Measurements from ENCODE around the gene PHF14. TPM values are rescaled to one million over a fixed set of nuclear protein-coding genes. Genes with fewer than 3 reads are reported as not detected.
A peak's percentile ranks its signal among the peaks of the same experiment; 100 is the strongest.
"Not testable (repeated sequence)": the region's sequence is repeated elsewhere in the genome, so short reads cannot be mapped to it uniquely, and the experiment has no call there.

PHF14 gene
- total RNA-seq: 10 to 100 TPM; 52.0 to 53.1 TPM
- 53.4 TPM for polyA plus RNA-seq (2013, experiment 1 of 2)
- polyA plus RNA-seq (2013, experiment 2 of 2): 56.7 TPM
- long read RNA-seq, experiment 1, partial matches to known transcripts: 3 of 15 reads
- long read RNA-seq, experiment 1, other reads (novel, unspliced or antisense): 11 of 15 reads
- long read RNA-seq, experiment 2, full-length matches to known transcripts: 34 of 59 reads
- long read RNA-seq, experiment 2, partial matches to known transcripts: 8 of 59 reads
- long read RNA-seq, experiment 2, other reads (novel, unspliced or antisense): 17 of 59 reads
- long read RNA-seq, experiment 3, partial matches to known transcripts: 12 of 15 reads
- long read RNA-seq, experiment 3, other reads (novel, unspliced or antisense): 1 of 15 reads
- long read RNA-seq, experiment 4, partial matches to known transcripts: 49 of 60 reads
- long read RNA-seq, experiment 4, other reads (novel, unspliced or antisense): 5 of 60 reads

- H3K36me3 Mint-ChIP-seq (ENCODE audit: low read depth): peaks cover 19% of the 10 kb centered on the region
- Histone ChIP-seq H3K27me3 (ENCODE audit: control insufficient read depth, insufficient read depth, low read length, poor library complexity, severe bottlenecking) (no peaks in the 10 kb centered on the region), H3K9me3 (ENCODE audit: control insufficient read depth, low read length) (no peaks in the 10 kb centered on the region), H3K4me3 (ENCODE audit: low read length) (peak within 1 kb of the TSS; percentile 97), H3K9ac (ENCODE audit: extremely low read depth, low read length, poor library complexity, severe bottlenecking) (peak within 1 kb of the TSS; percentile 69), H3K27ac (ENCODE audit: low read depth, low read length) (peak within 1 kb of the TSS; percentile 94), H3K36me3 (ENCODE audit: control insufficient read depth, insufficient read depth, low read length) (peaks cover 7% of the 10 kb centered on the region), H3K4me1 (ENCODE audit: control insufficient read depth, insufficient read depth, low read length) (no peaks in the 10 kb centered on the region)
- peaks cover 7% of the 10 kb centered on the region for H3K9me3 Mint-ChIP-seq
- DNase-seq: peak; percentile 98
- WGBS, 2 experiments (ENCODE audit: insufficient coverage in 1 of 2, insufficient read length in 1 of 2): 18 to 23% methylated on average over 31 to 39 of the region's 39 CpGs
- H3K27ac Mint-ChIP-seq: peak within 1 kb of the TSS; percentile 98
- H3K27me3 Mint-ChIP-seq (ENCODE audit: insufficient read depth): no peaks in the 10 kb centered on the region
- peaks cover 23% of the 10 kb centered on the region for H3K4me1 Mint-ChIP-seq
- peak within 1 kb of the TSS; percentile 86 for H3K4me3 Mint-ChIP-seq
- no peak for TF ChIP-seq CTCF (conservative IDR thresholded peaks at IDR 0.05)
Measured at GRCh38 chr7:10973061-10973941, at the start of gene PHF14. Gene PHF14 (plus strand): TSS chr7:10973872. CDS start chr7:10974324, 452 bp downstream.

GRCh38 chr7:10924370-10924769 lies 49.3 kb upstream of the PHF14 start:
- WGBS, 2 experiments (ENCODE audit: insufficient coverage in 1 of 2, insufficient read length in 1 of 2): 90 to 100% methylated on average over 1 to 2 of the region's 2 CpGs
- no peaks in the 10 kb centered on the region for H3K4me1 Mint-ChIP-seq
- Histone ChIP-seq H3K4me1 (ENCODE audit: control insufficient read depth, insufficient read depth, low read length) (no peaks in the 10 kb centered on the region), H3K9me3 (ENCODE audit: control insufficient read depth, low read length) (no peaks in the 10 kb centered on the region), H3K4me3 (ENCODE audit: low read length) (no peak overlapping the region), H3K27me3 (ENCODE audit: control insufficient read depth, insufficient read depth, low read length, poor library complexity, severe bottlenecking) (no peaks in the 10 kb centered on the region), H3K27ac (ENCODE audit: low read depth, low read length) (no peak overlapping the region), H3K36me3 (ENCODE audit: control insufficient read depth, insufficient read depth, low read length) (no peaks in the 10 kb centered on the region), H3K9ac (ENCODE audit: extremely low read depth, low read length, poor library complexity, severe bottlenecking) (no peak overlapping the region)
- H3K27ac Mint-ChIP-seq: no peak overlapping the region
- H3K9me3 Mint-ChIP-seq: no peaks in the 10 kb centered on the region
- no peaks in the 10 kb centered on the region for H3K36me3 Mint-ChIP-seq (ENCODE audit: low read depth)
- H3K4me3 Mint-ChIP-seq: no peak overlapping the region
- H3K27me3 Mint-ChIP-seq (ENCODE audit: insufficient read depth): no peaks in the 10 kb centered on the region
- no peak for DNase-seq
- no peak for TF ChIP-seq CTCF (conservative IDR thresholded peaks at IDR 0.05)

GRCh38 chr7:10928203-10928602 lies 45.5 kb upstream of the PHF14 start:
- not testable (repeated sequence) for H3K4me1 ChIP-seq (ENCODE audit: control insufficient read depth, insufficient read depth, low read length); H3K27me3 Mint-ChIP-seq (ENCODE audit: insufficient read depth); H3K4me3 Mint-ChIP-seq; DNase-seq; H3K4me3 ChIP-seq (ENCODE audit: low read length); H3K4me1 Mint-ChIP-seq; H3K9me3 ChIP-seq (ENCODE audit: control insufficient read depth, low read length); H3K9me3 Mint-ChIP-seq; H3K27ac Mint-ChIP-seq; H3K9ac ChIP-seq (ENCODE audit: extremely low read depth, low read length, poor library complexity, severe bottlenecking); H3K27ac ChIP-seq (ENCODE audit: low read depth, low read length); H3K27me3 ChIP-seq (ENCODE audit: control insufficient read depth, insufficient read depth, low read length, poor library complexity, severe bottlenecking)
- 95% methylated on average over 3 of the region's 3 CpGs; no CpG with 5 or more reads in 1 of the 2 experiments for WGBS, 2 experiments (ENCODE audit: insufficient coverage in 1 of 2, insufficient read length in 1 of 2)
- peak; percentile 23 for TF ChIP-seq CTCF (conservative IDR thresholded peaks at IDR 0.05)
- H3K36me3 Mint-ChIP-seq (ENCODE audit: low read depth): peaks cover 14% of the 10 kb centered on the region
- peaks cover 22% of the 10 kb centered on the region for H3K36me3 ChIP-seq (ENCODE audit: control insufficient read depth, insufficient read depth, low read length)
